HUES48 (cell line): ENCODE measurements around the gene MOSPD3.
A peak's percentile ranks its signal among the peaks of the same experiment; 100 is the strongest.

Experiments used
- H3K27ac ChIP-seq: one replicate; pipeline ENCODE4 v1.7.0; 2013; ENCODE audit warnings: low read depth, low read length, inconsistent platforms
- H3K27me3 ChIP-seq: 2 replicates; pipeline ENCODE4 v1.6.1; 2013; ENCODE audit warnings: mild to moderate bottlenecking, low read length; ENCODE audit not compliant: control insufficient read depth, insufficient read depth
- H3K36me3 ChIP-seq: 2 replicates; pipeline ENCODE4 v1.6.1; 2013; ENCODE audit warnings: low read length; ENCODE audit not compliant: control insufficient read depth, insufficient read depth
- H3K4me1 ChIP-seq: 2 replicates; pipeline ENCODE4 v1.6.1; 2013; ENCODE audit warnings: mild to moderate bottlenecking, low read length; ENCODE audit not compliant: control insufficient read depth, insufficient read depth
- H3K4me3 ChIP-seq: 2 replicates; pipeline ENCODE4 v1.5.1; 2013; ENCODE audit warnings: mild to moderate bottlenecking, low read depth, low read length
- H3K9ac ChIP-seq: 2 replicates; pipeline ENCODE4 v1.6.1; 2013; ENCODE audit warnings: mild to moderate bottlenecking, low read depth, low read length, moderate library complexity
- H3K9me3 ChIP-seq: 2 replicates; pipeline ENCODE4 v1.6.1; 2013; ENCODE audit warnings: low read length; ENCODE audit not compliant: control insufficient read depth, insufficient read depth

MOSPD3 gene

DNA sequence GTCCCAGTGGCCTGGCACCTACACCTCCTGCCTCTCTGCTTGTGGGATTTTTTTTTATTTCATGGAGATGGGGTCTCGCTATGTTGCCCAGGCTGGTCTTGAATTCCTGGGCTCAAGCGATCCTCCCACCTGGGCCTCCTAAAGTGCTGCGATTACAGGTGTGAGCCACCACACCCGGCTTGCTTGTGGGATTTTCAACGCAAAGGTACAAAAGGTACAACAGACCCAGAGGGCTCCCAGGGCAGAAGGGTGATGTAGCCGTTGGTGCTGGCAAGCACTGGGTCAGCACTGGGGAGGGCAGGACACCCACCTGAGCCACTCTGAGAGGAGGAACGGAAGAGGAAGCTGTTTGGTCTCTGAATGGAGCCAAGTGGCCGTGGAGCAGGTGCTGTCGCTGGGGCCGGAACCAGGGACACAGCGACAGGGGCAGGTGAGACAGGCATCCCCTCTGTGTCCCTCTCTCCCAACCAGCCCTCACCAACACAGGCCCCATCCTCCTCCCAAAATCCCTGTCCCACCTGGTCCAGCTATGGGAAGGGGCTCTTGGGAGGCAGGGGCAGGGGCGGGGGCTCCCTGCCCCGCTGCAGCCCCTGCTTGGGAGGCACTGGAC, 35.9 kb upstream of the MOSPD3 start:
- Histone ChIP-seq H3K4me1 (peaks cover 12% of the 10 kb centered on the region), H3K27ac (no peak overlapping the region), H3K9ac (no peak overlapping the region), H3K9me3 (no peaks in the 10 kb centered on the region), H3K4me3 (no peak overlapping the region), H3K36me3 (peaks cover 50% of the 10 kb centered on the region), H3K27me3 (no peaks in the 10 kb centered on the region)

DNA sequence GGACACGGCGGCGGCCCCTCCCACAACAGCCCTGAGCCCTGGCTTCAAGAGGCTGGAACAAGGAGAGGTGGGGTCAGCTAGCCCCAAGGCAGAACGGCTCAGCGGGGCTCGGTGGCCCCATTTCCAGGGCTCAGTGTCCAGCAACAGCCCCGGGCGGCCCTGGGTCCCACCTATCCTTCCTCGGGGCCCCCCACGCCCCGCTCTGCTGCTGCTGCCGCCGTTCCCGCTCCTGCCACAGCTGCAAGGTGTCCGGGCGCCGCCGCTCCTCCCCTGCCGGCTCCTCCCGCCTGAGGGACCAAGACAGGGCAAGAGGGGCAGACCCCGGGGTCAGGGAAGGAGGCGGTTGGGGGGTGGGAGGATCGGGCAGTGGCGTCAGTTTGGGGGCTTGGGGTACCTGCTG, 35.2 kb upstream of the MOSPD3 start:
- H3K36me3 ChIP-seq = peaks cover 56% of the 10 kb centered on the region
- no peak overlapping the region for H3K27ac ChIP-seq

GRCh38 chr7:100577507-100577906, 34.8 kb upstream of the MOSPD3 start:
- Histone ChIP-seq H3K4me3 (no peak overlapping the region), H3K4me1 (peaks cover 2% of the 10 kb centered on the region; the same call in 1 of the 2 replicates), H3K27ac (no peak overlapping the region), H3K36me3 (peaks cover 58% of the 10 kb centered on the region), H3K27me3 (no peaks in the 10 kb centered on the region), H3K9me3 (no peaks in the 10 kb centered on the region), H3K9ac (no peak overlapping the region)

More for the DNA sequence above, 35.2 kb upstream of the MOSPD3 start:
- H3K9ac ChIP-seq = no peak overlapping the region
- no peaks in the 10 kb centered on the region for H3K9me3 ChIP-seq
- no peak overlapping the region for H3K4me3 ChIP-seq
- no peaks in the 10 kb centered on the region for H3K27me3 ChIP-seq
- peaks cover 5% of the 10 kb centered on the region for H3K4me1 ChIP-seq

DNA sequence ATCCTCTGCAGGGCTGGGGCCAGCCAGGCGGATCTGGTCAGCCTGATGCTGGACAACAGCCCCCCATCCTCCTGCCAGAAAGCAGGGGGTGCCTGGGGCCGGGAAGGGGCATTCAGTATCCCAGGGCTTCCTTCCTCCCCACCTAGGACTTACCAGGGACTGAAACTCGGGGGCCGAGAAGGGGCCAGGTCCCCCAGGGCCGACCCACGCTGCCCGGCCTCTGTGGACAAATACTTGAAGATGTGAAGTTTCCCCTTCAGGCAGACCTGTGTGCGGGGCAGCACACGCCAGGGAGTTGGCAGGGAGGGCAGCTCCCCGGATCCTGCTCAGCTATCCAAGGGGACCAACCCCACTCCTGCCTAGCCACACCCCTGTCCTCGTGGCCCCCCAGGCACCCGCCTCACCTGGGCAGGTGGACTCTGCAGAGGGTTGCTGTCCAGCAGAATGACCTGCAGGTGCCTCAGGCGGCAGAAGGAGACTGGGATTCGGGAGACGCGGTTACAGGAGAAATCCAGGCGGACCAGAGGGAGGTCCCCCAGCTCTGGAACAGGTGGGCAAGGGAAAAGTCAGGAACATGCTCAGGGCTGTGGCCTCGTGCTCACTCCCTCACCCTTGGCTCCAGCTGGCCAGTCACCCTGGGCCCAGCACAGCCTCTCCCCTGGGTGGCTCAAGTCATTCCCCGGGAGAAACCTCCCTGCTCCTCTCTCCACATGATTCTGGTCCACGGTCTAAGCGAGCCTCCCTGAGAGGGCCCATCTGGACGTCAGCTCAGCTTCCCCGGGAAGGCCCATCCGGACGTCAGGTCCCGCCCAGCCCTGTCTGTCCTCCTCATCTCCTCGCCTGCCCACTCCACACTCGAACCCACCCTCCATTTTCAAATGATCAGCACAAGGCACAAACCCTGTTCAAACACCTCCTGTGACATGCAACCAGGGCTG, 33.8 kb upstream of the MOSPD3 start:
- H3K4me3 ChIP-seq = no peak overlapping the region
- H3K36me3 ChIP-seq = peaks cover 58% of the 10 kb centered on the region
- H3K9me3 ChIP-seq = no peaks in the 10 kb centered on the region
- H3K27me3 ChIP-seq = no peaks in the 10 kb centered on the region
- peaks cover 3% of the 10 kb centered on the region for H3K4me1 ChIP-seq
- H3K27ac ChIP-seq = no peak overlapping the region
- no peak overlapping the region for H3K9ac ChIP-seq

- Histone ChIP-seq H3K9me3 (no peaks in the 10 kb centered on the region), H3K4me1 (peaks cover 18% of the 10 kb centered on the region), H3K27me3 (no peaks in the 10 kb centered on the region), H3K36me3 (peaks cover 52% of the 10 kb centered on the region), H3K27ac (no peak overlapping the region), H3K9ac (no peak overlapping the region), H3K4me3 (no peak overlapping the region)
These were observed 31.7 kb upstream of the MOSPD3 start for GRCh38 chr7:100580466-100581283.

DNA sequence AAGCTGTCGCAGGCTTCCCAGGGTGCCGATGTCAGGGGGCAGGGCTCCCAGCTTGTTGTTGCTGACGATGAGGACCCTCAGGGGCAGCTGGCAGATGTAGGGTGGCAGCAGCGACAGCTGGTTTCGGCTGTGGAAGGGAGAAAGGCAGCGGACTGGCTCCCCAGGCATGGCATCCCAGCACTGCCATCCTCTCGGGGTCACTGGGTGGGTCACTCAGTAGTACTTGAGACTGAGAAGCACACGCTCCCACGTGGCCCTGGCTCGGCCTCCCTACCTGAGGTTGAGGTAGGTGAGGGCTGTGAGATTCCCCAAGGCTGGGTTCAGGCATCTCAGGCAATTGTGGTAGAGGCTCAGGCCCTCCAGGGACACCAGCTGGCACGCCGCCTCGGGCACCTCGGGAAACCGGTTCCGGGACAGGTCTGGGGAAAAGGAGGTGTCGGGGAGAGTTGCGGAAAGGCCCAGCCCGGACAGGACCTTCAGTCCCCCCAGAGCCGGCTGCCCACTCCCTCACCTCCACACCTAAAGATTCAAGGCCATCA, 30.2 kb upstream of the MOSPD3 start:
- Histone ChIP-seq H3K36me3 (peaks cover 37% of the 10 kb centered on the region), H3K4me3 (no peak overlapping the region), H3K4me1 (peaks cover 18% of the 10 kb centered on the region), H3K27me3 (no peaks in the 10 kb centered on the region), H3K9me3 (no peaks in the 10 kb centered on the region), H3K27ac (no peak overlapping the region), H3K9ac (no peak overlapping the region)

GRCh38 chr7:100582650-100583049, 29.7 kb upstream of the MOSPD3 start:
- no peaks in the 10 kb centered on the region for H3K9me3 ChIP-seq
- H3K27ac ChIP-seq = no peak overlapping the region
- H3K4me3 ChIP-seq = no peak overlapping the region

DNA sequence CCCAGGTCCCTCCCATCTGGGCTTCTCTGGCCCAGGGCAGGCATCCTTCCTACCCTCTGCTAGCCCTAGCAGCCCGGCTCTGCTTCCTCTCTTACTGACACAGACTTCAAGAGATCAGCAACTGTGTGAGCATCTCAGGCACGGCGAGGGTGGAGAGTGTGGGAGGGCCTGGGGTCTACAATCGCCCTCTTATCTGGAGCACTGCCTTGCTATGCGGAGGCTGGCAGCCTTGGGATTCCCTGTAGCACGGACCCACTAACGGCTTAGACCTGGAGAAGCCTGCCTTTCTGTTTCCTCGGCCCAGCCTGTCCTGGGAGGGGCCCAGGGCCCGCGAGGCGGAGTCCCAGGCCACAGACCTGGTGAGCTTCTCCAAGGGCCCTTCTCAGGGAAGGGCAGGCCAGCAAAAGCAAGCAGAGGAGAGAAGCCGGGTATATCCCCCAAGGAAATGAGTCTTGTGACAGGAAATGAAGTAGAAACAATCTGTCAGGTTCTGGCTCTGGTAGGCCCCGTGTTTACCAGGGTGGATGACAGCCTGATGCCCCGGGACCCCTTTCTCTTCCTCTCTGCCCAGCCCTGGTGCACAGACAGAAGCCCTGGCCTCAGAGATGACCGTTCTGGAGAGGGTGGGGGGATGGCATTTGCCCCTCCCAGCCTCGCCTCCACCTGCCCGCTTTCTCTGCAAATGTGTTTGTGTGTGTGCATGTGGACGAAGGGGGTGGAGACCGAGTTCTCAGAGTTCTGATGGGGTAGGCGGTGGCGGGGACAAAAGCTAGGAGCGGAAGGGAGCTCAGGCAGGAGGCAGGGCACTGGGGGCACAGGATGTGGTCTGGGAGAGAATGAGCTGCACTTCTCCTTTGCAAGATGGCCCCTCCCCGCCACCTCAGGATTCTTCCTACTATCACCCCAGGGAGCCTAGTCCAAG, 28.9 kb upstream of the MOSPD3 start:
- H3K4me1 ChIP-seq = peaks cover 18% of the 10 kb centered on the region
- no peaks in the 10 kb centered on the region for H3K9me3 ChIP-seq
- peak overlapping the region; percentile 78 for H3K27ac ChIP-seq
- 0 out of 2 replicates have a peak overlapping the region, but pooled peaks have one; percentile 22 for H3K9ac ChIP-seq
- no peaks in the 10 kb centered on the region for H3K27me3 ChIP-seq
- H3K4me3 ChIP-seq = peak overlapping the region; percentile 28
- H3K36me3 ChIP-seq = peaks cover 28% of the 10 kb centered on the region

More at GRCh38 chr7:100582650-100583049, 29.7 kb upstream of the MOSPD3 start:
- peaks cover 18% of the 10 kb centered on the region for H3K4me1 ChIP-seq
- no peak overlapping the region for H3K9ac ChIP-seq
- peaks cover 34% of the 10 kb centered on the region for H3K36me3 ChIP-seq
- no peaks in the 10 kb centered on the region for H3K27me3 ChIP-seq

- Histone ChIP-seq H3K27me3 (no peaks in the 10 kb centered on the region), H3K27ac (peak overlapping the region; percentile 98), H3K4me3 (peak overlapping the region; percentile 91), H3K36me3 (peaks cover 28% of the 10 kb centered on the region), H3K9me3 (no peaks in the 10 kb centered on the region), H3K9ac (0 out of 2 replicates have a peak overlapping the region, but pooled peaks have one; percentile 87), H3K4me1 (peaks cover 18% of the 10 kb centered on the region)
These were observed 28.2 kb upstream of the MOSPD3 start for GRCh38 chr7:100584054-100584682.
